Tongue (tissue), 2 donors: Measurements from ENCODE around the gene AKAP11. TPM values are rescaled to one million over a fixed set of nuclear protein-coding genes. Genes with fewer than 3 reads are reported as not detected.
A peak's percentile ranks its signal among the peaks of the same experiment; 100 is the strongest.

Source experiments
- DNase-seq: peaks from one replicate; pipeline ENCODE4 v3.0.0-alpha.2; 2015
- total RNA-seq: library from RNA; depleted of rRNA; stranded (reverse); fragments of >200 nt; gene quantifications from one replicate; pipeline ENCODE4 v1.2.3, GENCODE V29; 2014

AKAP11 gene
- total RNA-seq, 1 donor from 2014 or later = 41.1 TPM

DNA sequence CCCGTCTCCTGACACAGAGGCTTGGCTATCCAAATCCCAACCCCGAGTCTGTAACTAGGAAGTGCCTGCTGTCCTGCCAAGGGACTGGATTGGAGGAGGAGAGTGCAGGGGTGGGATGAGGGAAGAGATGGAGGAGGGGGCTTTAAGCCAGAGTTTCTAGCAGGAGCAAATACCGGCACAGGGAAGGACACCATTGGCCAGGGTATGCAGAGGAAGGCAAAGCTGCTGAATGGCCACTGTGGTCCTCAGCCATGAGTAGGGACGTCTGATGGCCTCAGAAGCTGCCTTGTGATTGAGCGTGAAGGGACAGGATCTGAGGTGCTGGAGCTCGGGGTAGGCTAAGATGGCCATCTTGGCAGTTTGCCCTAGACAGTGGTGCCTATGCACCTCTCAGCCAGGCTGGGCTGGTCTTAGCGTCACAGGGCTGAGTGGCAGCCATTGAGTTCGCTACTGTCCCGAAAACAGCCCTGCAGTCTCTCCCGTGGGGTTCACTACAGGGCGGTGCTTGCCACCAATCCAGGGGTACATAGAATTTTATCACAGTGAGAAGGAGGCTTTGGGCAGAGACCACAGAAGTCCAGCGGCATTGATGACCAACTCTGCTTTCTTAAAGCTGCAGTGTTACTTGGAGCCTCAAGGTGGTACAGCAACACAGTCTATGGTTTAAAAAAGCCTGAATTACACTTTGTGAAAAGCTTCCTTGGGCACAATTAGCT lies 61.8 kb downstream of the AKAP11 start:
- peak; percentile 40 for DNase-seq

DNA sequence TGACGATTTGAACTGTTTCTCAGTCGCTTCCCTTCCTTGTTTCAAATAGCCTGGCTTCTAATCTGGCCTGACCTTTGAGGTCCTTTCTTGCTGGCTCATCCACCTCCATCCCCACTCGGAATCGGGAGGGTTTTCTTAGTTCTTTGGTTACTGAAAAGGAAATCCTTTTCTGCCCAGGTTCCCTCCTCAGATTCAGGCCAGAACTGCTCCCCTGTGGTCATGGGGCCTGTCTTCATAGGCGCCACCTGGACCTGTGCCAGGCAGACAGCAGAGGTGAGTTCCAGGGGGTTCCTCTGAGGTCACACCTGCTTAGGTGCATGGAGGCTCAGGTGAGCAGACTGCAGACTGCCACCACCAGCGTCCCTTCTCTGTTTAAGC lies 62.4 kb downstream of the AKAP11 start:
- DNase-seq = no peak

DNA sequence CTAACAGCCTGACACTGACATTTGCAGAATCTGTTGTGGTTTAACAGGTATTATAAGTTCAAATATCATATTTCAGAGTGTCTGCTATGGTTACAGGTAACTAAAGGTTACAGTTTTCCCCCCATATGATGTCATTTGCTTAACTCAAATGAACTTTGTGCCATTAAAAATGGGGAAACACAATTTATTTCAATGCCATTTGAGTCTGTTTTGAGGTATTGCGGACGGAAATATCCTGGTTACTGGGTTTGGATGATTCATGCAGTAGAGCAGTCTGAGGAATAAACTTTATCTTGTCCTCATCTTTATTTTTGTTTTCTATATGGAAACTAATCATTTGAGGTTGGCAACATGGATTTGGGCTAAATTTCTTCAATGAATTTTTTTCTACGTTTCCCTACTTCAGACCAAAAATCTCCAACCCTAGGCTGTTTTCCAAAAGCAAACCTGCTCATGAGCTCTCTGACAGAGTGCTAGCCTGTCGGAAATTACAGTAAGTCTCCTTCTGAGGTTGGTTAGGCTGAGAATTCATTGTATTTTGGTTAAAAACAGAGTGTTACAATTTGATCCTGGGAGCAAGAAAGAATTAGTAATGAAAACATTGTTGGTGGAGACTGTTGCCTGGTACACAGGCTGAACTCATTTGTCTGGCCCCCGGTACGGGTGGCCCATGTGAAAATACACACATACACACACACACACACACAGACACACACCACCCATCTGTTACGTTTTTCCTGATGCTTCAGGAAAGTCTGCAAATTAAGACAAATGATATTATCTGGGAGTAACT lies 66.1 kb downstream of the AKAP11 start:
- DNase-seq = no peak

DNA sequence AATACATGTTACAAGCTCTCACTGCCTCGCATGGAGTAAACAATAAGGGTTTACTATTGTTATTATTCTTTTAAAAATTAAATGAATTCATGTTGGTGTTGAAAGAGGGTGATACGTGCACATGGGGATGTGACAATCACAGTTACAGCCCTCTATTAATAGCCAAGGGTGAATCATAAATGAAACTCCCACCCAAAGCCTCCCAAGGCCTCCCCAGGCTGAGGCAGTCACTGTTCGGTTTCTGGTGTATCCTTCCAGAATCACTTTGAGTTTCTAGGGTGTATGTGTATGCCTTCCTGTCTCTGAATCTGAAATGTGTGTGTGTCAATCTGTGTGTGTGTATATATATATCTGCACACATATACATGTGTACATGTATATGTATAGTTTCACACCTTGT lies 73.4 kb downstream of the AKAP11 start:
- DNase-seq = no peak

DNA sequence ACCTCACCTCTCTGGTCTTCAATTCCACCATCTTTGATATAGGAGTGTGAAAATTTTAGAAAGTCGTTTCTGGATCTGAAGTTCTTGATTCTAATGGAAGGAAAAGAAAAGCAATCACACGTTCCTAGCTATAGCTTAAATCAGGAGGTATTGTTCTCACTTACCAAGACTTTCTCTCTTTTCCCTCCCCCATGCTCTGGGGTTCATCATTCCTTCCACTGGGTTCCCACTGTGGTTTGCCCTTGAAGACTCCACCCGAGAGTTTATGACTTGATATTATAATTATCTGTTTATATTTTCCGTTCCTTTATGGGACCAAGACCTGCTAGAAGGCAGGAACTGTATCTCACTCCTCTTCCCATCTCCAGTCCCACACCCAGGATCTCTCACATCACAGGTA lies 76.6 kb downstream of the AKAP11 start:
- no peak for DNase-seq

DNA sequence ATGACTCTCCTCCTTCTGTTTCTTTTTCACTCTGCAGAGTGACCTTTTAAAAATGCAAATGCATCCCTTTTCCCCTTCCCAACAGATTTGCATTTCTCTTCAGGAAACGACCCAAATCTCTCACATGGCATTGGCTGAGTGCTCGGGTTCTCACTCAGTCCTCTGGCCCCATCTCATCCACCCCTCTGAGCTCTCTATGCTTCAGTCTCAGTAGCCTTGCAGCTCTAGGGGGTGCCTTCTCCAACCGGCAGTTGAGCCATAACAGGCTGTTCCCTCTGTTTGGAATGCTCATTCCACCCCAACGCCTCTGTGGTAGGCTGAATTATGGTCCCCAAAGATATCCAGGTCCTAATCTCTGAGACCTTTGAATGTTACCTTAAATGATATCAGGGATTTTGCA lies 78.2 kb downstream of the AKAP11 start:
- DNase-seq = no peak

DNA sequence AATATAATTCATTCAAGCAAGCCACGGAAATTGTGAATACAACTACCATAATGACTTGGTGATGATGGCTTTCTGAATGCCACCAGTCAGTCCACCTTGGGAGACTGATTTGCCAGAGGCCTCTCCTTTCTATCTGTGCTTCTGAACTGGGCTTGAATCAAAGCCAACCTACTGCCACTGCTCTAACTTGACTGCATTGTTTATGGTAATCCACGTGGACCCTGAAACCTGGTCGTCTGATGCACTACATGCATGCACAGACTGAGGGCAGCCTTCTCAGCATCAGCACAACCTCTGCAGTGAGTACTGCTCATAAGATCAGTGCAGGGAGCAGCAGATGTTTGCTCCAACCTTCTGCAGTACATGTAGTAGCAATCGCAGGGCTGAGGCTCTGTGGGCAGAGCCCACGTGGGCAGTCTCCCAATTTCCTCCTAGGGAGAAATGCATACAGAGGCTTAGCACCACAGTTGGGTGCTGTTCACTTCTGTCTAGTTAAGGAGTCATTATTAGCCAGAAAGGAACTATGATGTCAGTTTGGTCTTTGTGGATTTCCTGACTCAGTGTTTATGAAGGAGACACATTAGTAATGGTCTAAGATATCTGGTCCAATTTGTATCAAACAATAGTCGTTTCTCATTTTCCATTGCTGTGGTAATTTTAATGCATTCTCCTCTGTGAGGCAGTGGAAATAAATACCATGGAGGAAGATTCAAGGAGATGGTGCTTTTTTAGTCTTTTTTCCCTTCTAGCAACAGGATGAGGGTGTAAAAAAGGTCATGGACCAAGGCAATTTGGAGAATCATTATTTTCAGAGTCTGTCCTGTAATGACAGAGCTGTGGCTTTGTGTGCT lies 82.5 kb downstream of the AKAP11 start:
- peak; percentile 17 for DNase-seq

DNA sequence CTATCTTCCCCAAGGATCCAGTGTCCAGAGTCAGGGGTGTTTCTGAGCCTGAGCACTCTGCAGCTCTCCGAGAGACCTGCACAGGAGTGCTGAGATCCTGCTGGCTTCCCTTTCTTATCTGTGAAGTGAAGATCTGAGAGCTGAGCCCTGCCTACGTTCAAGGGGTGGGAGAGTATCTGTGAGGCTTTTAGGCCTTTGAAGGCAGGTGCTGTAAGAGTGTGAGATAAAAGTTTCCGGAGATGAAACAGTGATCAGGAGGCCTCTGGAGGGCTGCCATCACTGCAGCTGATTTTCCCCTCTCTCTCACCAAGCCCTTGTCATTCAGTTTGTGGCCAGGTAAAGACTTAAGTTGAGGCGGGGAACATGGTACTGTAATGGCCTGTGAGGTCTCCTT lies 83.1 kb downstream of the AKAP11 start:
- no peak for DNase-seq

DNA sequence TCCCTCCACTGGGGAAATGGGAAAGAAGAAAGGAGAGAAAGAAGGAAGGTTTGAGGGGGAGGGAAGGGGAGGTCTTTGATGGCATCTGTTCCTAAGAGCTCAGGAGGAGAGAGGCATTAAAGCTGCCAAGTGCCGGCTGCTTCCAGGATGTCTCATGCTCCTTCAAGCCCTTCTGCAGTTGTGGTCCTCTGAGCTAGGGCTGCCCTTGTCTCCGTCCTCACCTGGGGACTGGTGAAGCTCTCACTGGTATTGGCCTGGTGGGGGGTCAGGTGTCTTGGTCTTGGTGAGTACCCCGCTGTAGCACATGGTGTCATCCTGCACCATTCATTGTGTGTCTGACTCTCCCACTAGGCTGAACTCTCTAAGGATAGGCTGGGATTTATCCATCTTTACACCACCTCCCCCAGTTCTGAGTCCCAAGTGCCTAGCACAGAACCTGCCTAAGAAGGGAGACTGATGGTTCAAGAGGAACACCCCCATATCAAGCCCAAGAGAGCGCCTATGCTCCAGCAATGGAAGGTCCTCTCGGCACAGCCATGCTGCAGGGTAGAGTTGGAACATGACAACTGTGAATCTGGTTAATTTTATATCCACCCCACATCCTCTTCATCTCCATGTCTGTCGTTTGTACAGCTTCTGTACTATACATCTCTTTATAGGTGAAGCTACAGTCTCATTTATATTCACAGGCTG lies 83.7 kb downstream of the AKAP11 start:
- DNase-seq = no peak

DNA sequence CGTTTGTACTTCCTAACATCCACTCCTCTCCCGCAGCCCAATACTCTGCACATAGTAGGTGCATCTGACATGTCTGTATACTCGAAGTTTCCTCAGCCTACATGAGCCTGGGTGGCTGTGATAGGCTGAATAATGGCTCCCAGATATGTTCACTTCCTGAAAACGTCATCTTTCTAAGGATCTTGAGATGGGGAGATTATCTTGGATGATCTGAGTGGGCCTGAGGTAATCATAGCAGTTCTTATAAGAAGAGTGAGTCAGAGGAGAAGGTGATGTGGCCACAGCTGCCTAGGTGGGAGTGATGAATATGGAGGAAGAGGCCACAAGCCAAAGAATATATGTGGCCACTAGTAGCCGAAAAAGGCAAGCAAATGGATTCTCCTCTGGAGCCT lies 84.2 kb downstream of the AKAP11 start:
- no peak for DNase-seq

DNA sequence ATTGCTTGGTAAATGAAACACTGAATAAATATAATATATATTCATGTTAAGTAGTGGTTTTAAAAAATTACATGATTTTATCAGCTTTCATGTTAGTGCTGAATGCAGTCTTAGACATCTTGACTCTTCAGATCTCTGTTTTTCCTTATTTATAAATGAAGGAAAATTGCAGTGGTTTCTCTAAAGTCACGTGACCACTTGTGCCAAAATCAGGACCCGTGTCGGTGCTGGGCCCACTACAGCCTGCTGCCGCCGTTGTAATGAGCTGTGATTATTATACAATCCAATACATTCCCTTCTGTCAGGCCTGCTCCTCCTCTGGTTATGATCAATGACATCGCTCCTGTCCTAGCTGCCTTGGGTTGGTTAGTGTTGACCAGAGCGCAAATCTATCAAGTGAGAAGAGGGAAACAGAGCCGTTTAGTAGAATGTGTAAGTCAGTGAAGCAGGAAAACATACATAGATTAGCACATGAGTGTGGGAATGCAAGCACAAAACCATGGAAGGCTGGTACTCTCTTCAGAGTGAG lies 88.2 kb downstream of the AKAP11 start:
- DNase-seq = no peak

DNA sequence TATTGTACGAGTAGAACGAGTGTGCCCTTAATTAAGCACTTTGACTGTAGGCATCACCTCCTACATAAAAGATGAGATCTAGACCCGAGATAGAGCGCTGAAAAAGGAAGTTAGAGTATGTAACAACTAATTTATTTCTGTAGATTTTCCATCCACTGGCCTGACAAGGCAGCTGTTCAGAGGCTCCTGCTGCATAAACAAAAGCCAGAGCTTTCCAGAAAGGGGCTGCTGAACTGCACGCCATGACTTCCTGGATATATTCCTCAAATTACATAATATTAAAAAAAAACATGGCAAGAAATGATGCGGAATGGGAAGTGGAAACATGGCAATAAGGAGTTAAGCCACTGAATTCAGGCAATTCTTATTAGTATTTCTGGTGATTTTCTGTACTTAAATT lies 89.7 kb downstream of the AKAP11 start:
- DNase-seq = peak; percentile 37

DNA sequence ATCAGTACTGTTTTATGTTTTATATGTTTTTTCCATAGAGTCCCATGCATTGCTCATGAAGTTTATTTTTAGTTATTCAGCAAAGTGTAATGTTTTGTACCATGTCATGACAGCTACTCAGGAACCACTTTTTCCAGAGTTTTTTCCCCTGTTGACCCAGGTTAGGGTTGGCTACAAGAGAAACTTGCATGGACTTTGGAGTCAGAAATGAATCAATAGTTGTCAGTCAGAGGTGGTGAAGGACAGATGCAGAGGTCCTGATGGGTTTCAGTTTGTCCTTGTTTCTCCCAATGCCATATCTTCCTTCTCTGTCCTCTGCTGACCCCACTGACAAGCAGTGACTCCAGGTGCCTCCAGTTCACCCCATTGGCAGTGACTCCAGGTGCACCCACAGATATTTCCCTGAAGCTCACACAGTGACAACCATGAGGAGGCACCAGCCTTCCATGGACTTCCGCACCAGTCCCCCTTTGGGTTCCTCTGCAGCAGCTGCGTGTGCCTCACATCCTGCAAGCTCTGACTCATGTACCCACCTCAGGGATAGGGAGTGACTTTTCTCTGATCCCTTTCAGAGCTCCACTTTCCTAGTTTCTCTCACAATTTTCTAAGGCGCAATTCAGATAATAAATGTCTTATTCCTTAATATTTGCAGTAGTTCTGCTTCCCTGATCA lies 92.1 kb downstream of the AKAP11 start:
- no peak for DNase-seq

DNA sequence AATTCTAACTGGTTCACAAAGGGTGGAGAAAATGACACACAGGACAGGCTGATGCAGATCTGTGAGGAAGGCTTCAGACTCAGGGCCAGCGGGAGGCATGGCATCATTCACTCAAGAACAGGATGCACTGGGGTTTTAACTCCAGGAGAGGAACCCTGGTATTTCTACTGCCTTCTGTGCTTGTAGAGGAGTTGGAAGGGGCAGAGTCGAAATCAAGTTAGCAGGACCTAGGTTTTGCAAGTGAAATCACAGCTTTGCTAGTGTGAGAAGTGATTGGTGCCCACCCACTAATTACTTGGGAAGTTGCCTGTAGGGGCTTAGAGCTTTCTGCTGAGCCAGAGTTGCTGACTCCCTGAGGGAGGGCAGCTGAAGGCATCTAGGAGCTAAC lies 92.7 kb downstream of the AKAP11 start:
- no peak for DNase-seq

DNA sequence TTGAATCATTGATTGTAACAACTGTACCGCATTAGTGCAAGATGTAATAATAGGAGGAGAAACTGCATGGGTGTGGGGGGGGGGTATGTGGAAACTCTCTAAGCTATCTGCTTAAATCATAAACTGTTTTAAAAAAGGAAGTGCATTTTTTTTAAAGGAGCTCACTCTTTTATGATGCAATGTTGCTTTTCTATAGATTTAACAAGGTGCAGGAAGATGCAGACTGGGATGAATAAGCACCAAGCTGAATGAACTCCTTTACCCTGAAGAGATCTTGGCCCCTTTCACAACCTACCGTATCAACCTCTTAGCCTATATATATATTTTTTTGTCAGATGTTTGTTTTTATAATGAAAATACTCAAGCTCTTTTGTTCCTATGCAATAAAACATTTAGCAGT lies 95.9 kb downstream of the AKAP11 start:
- DNase-seq = no peak

DNA sequence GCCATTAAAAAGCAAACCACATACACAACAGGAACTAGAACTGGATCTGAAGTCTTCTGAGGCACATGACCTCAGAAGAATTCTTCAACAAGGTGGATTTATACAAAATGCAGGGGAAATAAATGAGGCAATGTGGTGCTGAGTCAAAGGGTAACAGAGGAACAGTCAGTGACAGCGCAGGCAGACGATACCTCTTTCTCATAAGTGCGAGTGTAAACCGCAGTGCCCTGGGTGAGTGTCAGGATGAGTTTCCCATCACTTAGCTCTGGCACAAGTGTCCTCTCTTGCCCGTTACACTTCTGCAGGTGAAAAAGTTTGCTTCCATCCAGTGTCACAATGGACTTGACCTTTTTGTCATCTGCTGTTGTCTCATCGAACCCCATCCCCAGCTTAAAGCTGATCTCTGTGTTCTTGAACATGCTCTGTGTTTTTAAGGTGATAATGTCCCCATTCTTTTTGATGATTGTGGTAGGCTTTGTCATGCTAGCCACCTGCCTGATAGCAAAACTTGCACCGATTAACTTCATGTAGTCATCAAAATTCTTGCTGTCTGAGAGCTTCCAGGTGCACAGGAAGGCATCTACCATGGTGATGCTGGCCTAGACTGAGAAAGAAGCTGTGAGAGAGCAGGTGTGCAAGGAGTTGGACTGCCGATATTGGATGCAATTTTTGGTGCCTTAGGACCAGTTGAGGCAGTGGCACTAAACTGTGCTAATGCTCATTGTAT lies 97.3 kb downstream of the AKAP11 start:
- no peak for DNase-seq

DNA sequence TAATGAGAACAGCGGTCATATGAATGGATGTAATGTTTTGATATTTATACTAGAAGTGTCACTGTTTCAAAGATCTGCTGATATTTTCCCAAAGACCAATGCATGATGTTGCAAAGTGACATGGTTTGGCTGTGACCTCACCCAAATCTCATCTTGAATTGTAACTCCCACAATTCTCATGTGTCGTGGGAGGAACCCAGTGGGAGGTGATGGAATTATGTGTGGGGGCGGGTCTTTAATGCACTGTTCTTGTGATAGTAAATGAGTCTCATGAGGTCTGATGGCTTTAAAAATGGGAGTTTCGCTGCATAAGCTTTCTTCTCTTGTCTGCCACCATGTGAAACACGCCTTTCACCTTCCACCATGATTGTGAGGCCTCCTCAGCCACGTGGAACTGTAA lies 98.3 kb downstream of the AKAP11 start:
- DNase-seq = no peak
